SK-N-SH treated with all-trans-retinoic acid at 6 μM for 48 hours (cell line): ENCODE data around the gene EPB41L1.

Source experiments
- CREB5 ChIP-seq: fragments of 250-450 bp; sonication (Bioruptor Pico); IDR thresholded peaks from 2 replicates; pipeline ENCODE4 v1.5.1; 2020; ENCODE audit warnings: low read depth, mild to moderate bottlenecking, moderate library complexity
- RARB ChIP-seq: fragments of 250-450 bp; sonication (Bioruptor Pico); IDR thresholded peaks from 2 replicates; pipeline ENCODE4 v1.8.0; 2021; ENCODE audit warnings: mild to moderate bottlenecking, moderate library complexity
- SNAI2 ChIP-seq: fragments of 250-450 bp; sonication (Bioruptor Pico); IDR thresholded peaks from 2 replicates; pipeline ENCODE4 v1.5.0; 2020; ENCODE audit warnings: mild to moderate bottlenecking, moderate library complexity
- ZC3H10 ChIP-seq: fragments of 250-450 bp; sonication (Bioruptor Pico); IDR thresholded peaks from 2 replicates; pipeline ENCODE4 v1.5.1; 2021; ENCODE audit warnings: mild to moderate bottlenecking, moderate library complexity
- ZFP3 ChIP-seq: fragments of 250-450 bp; sonication (Bioruptor Pico); IDR thresholded peaks from 2 replicates; pipeline ENCODE4 v1.5.0; 2020; ENCODE audit warnings: mild to moderate bottlenecking, moderate library complexity

GRCh38 chr20:36269507-36269906 is 115.0 kb downstream of the EPB41L1 start:
- no peak for TF ChIP-seq ZFP3 (CRISPR knock-in tag)
- TF ChIP-seq RARB (CRISPR knock-in tag), result no peak
- no peak for TF ChIP-seq CREB5 (CRISPR knock-in tag)
- TF ChIP-seq ZC3H10 (CRISPR knock-in tag), result no peak
- TF ChIP-seq SNAI2 (CRISPR knock-in tag), result no peak
